CD4-positive, alpha-beta T cell treated with Interleukin-4 for 4 hours (primary cell): Measurements from ENCODE around the gene PACSIN1.
"Not testable (repeated sequence)": the region's sequence is repeated elsewhere in the genome, so short reads cannot be mapped to it uniquely, and the experiment has no call there.

Experiments
- DNase-seq: peaks from one replicate; pipeline ENCODE4 v3.0.0-alpha.2; 2020

The PACSIN1 gene

GRCh38 chr6:34486886-34487285 is 21.0 kb downstream of the PACSIN1 start:
- not testable (repeated sequence) for DNase-seq

GRCh38 chr6:34487536-34487935 is 21.7 kb downstream of the PACSIN1 start:
- DNase-seq: no peak

GRCh38 chr6:34489207-34489805 is 23.4 kb downstream of the PACSIN1 start:
- no peak for DNase-seq

- DNase-seq: no peak
Observed at GRCh38 chr6:34490390-34491090, 24.7 kb downstream of the PACSIN1 start.

GRCh38 chr6:34491091-34491430 is 25.2 kb downstream of the PACSIN1 start:
- no peak for DNase-seq

- no peak for DNase-seq
Observed at GRCh38 chr6:34493344-34493743, 27.5 kb downstream of the PACSIN1 start.

- DNase-seq: no peak
Observed at GRCh38 chr6:34494973-34495372, 29.1 kb downstream of the PACSIN1 start.

GRCh38 chr6:34496103-34496685 is 30.3 kb downstream of the PACSIN1 start:
- DNase-seq: no peak

- no peak for DNase-seq
Observed at GRCh38 chr6:34497411-34497810, 31.5 kb downstream of the PACSIN1 start.

GRCh38 chr6:34506718-34507117 is 40.8 kb downstream of the PACSIN1 start:
- no peak for DNase-seq

GRCh38 chr6:34508425-34508824 is 42.5 kb downstream of the PACSIN1 start:
- no peak for DNase-seq

GRCh38 chr6:34509782-34510181 is 43.9 kb downstream of the PACSIN1 start:
- no peak for DNase-seq

GRCh38 chr6:34510299-34510698 is 44.4 kb downstream of the PACSIN1 start:
- no peak for DNase-seq

GRCh38 chr6:34511214-34511914 is 45.5 kb downstream of the PACSIN1 start:
- no peak for DNase-seq

GRCh38 chr6:34511915-34512737 is 46.2 kb downstream of the PACSIN1 start:
- no peak for DNase-seq

GRCh38 chr6:34512738-34513115 is 46.9 kb downstream of the PACSIN1 start:
- DNase-seq: no peak

- no peak for DNase-seq
Observed at GRCh38 chr6:34513646-34514045, 47.8 kb downstream of the PACSIN1 start.

GRCh38 chr6:34514112-34514511 is 48.2 kb downstream of the PACSIN1 start:
- no peak for DNase-seq

- no peak for DNase-seq
Observed at GRCh38 chr6:34514593-34515472, 49.0 kb downstream of the PACSIN1 start.

- DNase-seq: no peak
Observed at GRCh38 chr6:34515473-34516387, 49.9 kb downstream of the PACSIN1 start.
